ENCODE data around the gene MIPEP. TPM values are rescaled to one million over a fixed set of nuclear protein-coding genes. Genes with fewer than 3 reads are reported as not detected.

Gene MIPEP
- total and polyA plus RNA-seq, 9 of the 15 experiments (the other 6 are each of a cell fraction or from before 2014, with no cell fraction given) = 1.7 to 19.3 (median 13.1) TPM

GRCh38 chr13:23859904-23860303 lies 29.3 kb downstream of the MIPEP start (continued):
- no peak for TF ChIP-seq RREB1 (CRISPR knock-in tag; IDR thresholded peaks at IDR 0.05)
- TF ChIP-seq, protein P1, sequence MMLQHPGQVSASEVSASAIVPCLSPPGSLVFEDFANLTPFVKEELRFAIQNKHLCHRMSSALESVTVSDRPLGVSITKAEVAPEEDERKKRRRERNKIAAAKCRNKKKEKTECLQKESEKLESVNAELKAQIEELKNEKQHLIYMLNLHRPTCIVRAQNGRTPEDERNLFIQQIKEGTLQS (IDR thresholded peaks at IDR 0.05) = 0 out of 2 replicates have a peak, but pooled peaks have one; percentile 10
- TF ChIP-seq, protein P1 (CRISPR knock-in tag; conservative IDR thresholded peaks at IDR 0.05) = no peak
- TF ChIP-seq ATF4 (CRISPR knock-in tag; IDR thresholded peaks at IDR 0.05) = 0 out of 2 replicates have a peak, but pooled peaks have one; percentile 18
- TF ChIP-seq ZNF778 (CRISPR knock-in tag; IDR thresholded peaks at IDR 0.05) = no peak
- TF ChIP-seq E2F4 (CRISPR knock-in tag; IDR thresholded peaks at IDR 0.05; ENCODE audit: low read depth) = no peak

Data from K562 (cell line).